ENCODE measurements around the gene PARN.

- TF ChIP-seq POLR2A (IDR thresholded peaks at IDR 0.05), result no peak
- TF ChIP-seq POLR2AphosphoS5 (IDR thresholded peaks at IDR 0.05), result no peak
These were observed 107.4 kb downstream of the PARN start for GRCh38 chr16:14522671-14523070.

Data from stomach (tissue), 4 donors.